Body of pancreas (tissue), 4 donors: ENCODE measurements around the gene LRRC10.
"Not testable (repeated sequence)": the region's sequence is repeated elsewhere in the genome, so short reads cannot be mapped to it uniquely, and the experiment has no call there.

ENCODE experiments used
- CTCF ChIP-seq, 7 experiments: fragments of 450-650 bp in 4 of 7; fragments of 200-600 bp in 3 of 7; sonication (generic) in 3 of 7; IDR thresholded peaks; one replicate each; pipeline ENCODE4 v1.5.1; 2016 to 2019; ENCODE audit warnings: antibody characterized with exemption in 7 of 7
- POLR2A ChIP-seq, 3 donors: fragments of 450-650 bp; IDR thresholded peaks; one replicate each; pipeline ENCODE4 v1.6.1; 2016; ENCODE audit warnings: antibody characterized with exemption in 3 of 3, mild to moderate bottlenecking in 2 of 3

- not testable (repeated sequence) for TF ChIP-seq POLR2A, CTCF (IDR thresholded peaks at IDR 0.05)
These were observed 6.4 kb downstream of the LRRC10 start for GRCh38 chr12:69604275-69604674.
